Coronary artery (tissue), 2 donors: Measurements from ENCODE around the gene THADA.

Source experiments
- DNase-seq: peaks from one replicate; pipeline ENCODE4 v3.0.0-alpha.2; 2017; ENCODE audit warnings: low spot score
- H3K27ac ChIP-seq, 2 donors: fragments of 200-600 bp; sonication (generic); one replicate each; pipeline ENCODE4 v1.5.1; 2016 to 2019
- H3K4me3 ChIP-seq: fragments of 200-600 bp; sonication (generic); 2 replicates; pipeline ENCODE4 v1.5.1; 2016; ENCODE audit warnings: mild to moderate bottlenecking, moderate library complexity
- TF ChIP-seq, protein P1 (sequence below): fragments of 200-600 bp; sonication (generic); IDR thresholded peaks from one replicate; pipeline ENCODE4 v1.5.1; 2019; ENCODE audit warnings: antibody characterized with exemption

Gene THADA

DNA sequence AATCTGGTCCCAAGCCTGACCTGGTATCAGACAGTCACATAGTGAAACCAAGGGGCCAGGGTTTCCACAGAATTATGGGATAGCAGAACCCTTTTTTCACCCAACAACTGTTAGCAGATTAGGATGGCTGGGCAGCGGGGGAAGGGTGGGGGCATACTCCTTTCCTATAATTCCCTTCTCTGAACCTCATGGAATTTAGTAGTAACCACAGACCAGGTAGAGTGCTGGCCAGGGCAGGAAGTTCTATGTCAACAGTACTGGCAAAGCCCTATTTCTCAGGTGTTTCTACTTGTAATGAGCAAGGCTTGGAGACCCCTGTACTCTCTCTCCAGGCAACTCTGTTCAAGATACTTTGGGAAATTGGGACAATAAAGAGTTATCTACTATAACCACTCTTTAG is 174.6 kb downstream of the THADA start:
- Histone ChIP-seq H3K4me3 (no peak overlapping the region), H3K27ac (peak overlapping the region in 1 of 2 donors; percentile 68)
- TF ChIP-seq, protein P1, sequence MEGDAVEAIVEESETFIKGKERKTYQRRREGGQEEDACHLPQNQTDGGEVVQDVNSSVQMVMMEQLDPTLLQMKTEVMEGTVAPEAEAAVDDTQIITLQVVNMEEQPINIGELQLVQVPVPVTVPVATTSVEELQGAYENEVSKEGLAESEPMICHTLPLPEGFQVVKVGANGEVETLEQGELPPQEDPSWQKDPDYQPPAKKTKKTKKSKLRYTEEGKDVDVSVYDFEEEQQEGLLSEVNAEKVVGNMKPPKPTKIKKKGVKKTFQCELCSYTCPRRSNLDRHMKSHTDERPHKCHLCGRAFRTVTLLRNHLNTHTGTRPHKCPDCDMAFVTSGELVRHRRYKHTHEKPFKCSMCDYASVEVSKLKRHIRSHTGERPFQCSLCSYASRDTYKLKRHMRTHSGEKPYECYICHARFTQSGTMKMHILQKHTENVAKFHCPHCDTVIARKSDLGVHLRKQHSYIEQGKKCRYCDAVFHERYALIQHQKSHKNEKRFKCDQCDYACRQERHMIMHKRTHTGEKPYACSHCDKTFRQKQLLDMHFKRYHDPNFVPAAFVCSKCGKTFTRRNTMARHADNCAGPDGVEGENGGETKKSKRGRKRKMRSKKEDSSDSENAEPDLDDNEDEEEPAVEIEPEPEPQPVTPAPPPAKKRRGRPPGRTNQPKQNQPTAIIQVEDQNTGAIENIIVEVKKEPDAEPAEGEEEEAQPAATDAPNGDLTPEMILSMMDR = no peak
- DNase-seq = no peak

DNA sequence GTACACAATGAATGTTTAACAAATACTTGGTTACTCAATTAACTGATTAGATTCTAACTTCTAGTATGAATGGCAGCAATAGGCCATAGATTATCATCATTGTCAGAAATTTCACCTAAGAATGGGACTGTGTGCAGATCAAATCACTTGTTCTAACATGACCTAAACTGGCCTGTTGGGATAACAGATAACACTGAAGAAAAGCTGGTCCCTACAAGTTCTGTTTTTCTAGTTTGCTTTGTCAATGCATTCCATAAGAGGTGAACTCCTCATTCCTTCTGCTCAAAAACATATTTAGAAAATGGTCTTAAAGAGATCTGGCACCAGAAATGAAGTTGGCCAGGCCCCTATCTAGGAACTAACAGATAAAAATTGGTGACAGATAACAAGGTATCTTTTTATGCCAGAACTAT is 175.4 kb downstream of the THADA start:
- TF ChIP-seq, protein P1 = no peak
- H3K27ac ChIP-seq = peak overlapping the region in 1 of 2 donors; percentile 68
- DNase-seq = no peak
- no peak overlapping the region for H3K4me3 ChIP-seq

DNA sequence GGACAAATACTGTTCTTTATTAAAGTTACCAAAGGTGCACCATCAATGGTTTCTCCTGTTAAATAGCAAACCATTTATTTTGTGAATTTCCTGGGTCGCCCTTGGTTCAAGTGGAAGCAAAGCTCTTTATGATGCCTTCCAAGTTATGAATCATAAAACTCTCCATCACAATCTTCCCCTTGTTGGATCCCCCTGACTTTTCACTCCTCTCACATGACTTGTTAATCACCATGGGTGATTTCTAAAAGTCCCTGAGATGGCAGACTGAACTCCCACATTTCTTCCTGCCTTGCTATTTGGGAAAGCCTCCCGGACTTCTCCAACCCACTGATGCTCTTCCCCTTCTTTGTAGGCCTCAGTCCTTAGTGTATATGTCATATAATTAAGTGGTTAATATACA is 176.0 kb downstream of the THADA start:
- no peak for DNase-seq
- Histone ChIP-seq H3K27ac (peak overlapping the region in 1 of 2 donors; percentile 68), H3K4me3 (no peak overlapping the region)
- TF ChIP-seq, protein P1 = no peak

DNA sequence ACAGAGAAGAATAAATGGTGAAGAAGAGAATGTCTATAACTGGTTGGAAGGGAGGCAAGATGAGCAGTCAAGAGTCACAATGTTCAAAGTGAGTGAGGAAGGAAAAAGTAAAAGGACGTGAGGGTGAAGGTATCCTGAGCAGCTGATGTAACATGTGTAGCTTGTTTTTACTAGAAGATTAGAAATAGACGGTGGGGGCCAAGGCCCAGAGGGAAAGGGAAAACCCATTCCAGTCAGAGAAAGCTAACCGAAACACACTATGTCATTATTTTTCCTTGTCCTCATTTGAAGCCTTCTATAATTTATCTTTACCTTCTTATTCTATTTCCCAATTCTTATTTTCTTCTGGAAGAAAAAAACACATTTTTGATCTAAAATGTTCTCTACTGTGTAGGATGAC is 176.6 kb downstream of the THADA start:
- H3K4me3 ChIP-seq = no peak overlapping the region
- TF ChIP-seq, protein P1 = no peak
- H3K27ac ChIP-seq = peak overlapping the region; percentile 27 to 68
- no peak for DNase-seq

DNA sequence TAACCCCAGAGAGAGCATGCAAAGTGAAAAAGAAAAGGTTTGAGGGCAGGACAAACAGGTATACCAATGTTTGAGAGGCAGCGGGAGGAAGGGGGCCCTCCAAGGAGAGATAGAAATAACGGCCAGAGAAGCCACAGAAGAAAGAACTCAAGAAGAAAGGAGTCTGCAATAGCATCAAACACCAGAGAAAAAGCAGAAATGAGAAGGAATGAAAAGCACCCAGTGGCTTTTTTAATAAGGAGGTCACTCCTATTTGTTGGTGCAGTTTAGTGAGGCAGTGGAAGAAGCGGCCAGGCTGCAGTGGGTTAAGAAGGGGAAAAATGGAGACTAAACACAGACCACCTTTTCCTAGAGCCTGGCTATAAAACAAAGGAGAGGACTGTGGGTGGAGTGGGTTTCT is 177.2 kb downstream of the THADA start:
- TF ChIP-seq, protein P1 = no peak
- DNase-seq = no peak
- H3K4me3 ChIP-seq = no peak overlapping the region
- peak overlapping the region; percentile 27 to 68 for H3K27ac ChIP-seq

DNA sequence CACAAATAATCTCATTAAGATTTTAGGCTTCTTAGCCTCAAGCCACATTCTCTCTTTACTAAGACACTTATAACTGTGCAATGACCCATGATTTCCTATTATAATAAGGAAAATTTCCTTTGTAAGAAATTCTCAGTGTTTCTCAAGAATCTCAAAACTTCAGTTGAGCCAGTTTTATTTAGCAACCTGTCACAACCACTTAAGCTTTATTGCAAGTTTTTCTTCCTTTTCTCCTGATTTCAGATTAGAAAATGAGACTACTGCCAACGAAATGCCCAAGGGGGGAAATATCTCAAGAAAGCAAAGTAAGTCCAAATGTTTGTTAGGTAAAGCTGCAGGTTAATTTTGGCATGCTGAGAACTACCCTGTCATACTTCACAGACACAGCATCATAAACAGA is 178.5 kb downstream of the THADA start:
- H3K4me3 ChIP-seq = no peak overlapping the region
- TF ChIP-seq, protein P1 = no peak
- peak overlapping the region; percentile 50 to 53 for H3K27ac ChIP-seq
- no peak for DNase-seq

DNA sequence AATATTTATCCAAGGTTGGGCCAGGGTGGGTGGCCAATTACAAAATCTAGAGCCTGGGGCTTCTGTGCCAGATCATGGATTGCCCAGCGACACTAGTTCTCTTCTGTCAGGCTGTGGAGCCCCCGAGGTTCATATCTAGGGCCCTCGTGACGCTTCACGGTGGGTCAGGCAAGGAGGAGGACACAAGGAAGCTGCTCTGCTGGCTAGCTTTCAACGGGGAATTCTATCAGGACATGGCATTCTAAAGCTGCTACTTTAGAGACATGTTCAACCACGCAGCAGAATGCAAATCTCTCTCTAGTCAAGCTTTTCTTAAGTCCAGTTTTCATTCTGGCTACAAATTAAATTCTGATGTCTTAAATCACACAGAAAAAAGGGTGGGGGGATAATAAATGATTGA is 180.2 kb downstream of the THADA start:
- H3K4me3 ChIP-seq = no peak overlapping the region
- peak overlapping the region; percentile 54 to 70 for H3K27ac ChIP-seq
- TF ChIP-seq, protein P1 = no peak
- no peak for DNase-seq
